Tibial artery (tissue), 4 donors: ENCODE results near the gene ING3.

Experiments used
- DNase-seq, 2 donors: peaks; one replicate each; pipeline ENCODE4 v3.0.0-alpha.2; 2019
- H3K27ac ChIP-seq, 2 donors: fragments of 200-600 bp; sonication (generic) in 1 of 2; 1 replicate in 1 of 2; 2 replicates in 1 of 2; pipeline ENCODE4 v1.5.1; 2018 to 2019; ENCODE audit warnings: mild to moderate bottlenecking in 1 of 2
- H3K27me3 ChIP-seq, 2 donors: fragments of 200-600 bp; sonication (generic) in 1 of 2; one replicate each; pipeline versions ENCODE4 v1.5.1 to v1.6.0; 2016 to 2019
- H3K36me3 ChIP-seq, 3 donors: fragments of 200-600 bp; sonication (generic) in 2 of 3; one replicate each; pipeline ENCODE4 v1.5.1; 2016 to 2019; ENCODE audit warnings: mild to moderate bottlenecking in 2 of 3
- H3K4me1 ChIP-seq, 4 donors: fragments of 200-600 bp; sonication (generic) in 2 of 4; 1 replicate in 3 of 4; 2 replicates in 1 of 4; pipeline ENCODE4 v1.5.1; 2016 to 2019
- H3K4me3 ChIP-seq, 2 donors: fragments of 200-600 bp; sonication (generic) in 1 of 2; 1 replicate in 1 of 2; 2 replicates in 1 of 2; pipeline ENCODE4 v1.5.1; 2018 to 2019; ENCODE audit warnings: mild to moderate bottlenecking in 2 of 2
- H3K9me3 ChIP-seq, 3 donors: fragments of 200-600 bp; sonication (generic) in 1 of 3; one replicate each; pipeline ENCODE4 v1.5.1; 2016 to 2019
- intact Hi-C: fragments of 100-400 bp; cut with DNase I; formaldehyde crosslinking; loops from one replicate; pipeline ENCODE4 v1.15.0; 2023; ENCODE audit warnings: low total_unique reads
- TF ChIP-seq, protein P1 (sequence below), 2 experiments: fragments of 200-600 bp in 1 of 2; fragments of 450-650 bp in 1 of 2; IDR thresholded peaks; one replicate each; pipeline ENCODE4 v1.5.1; 2017 to 2019; ENCODE audit warnings: antibody characterized with exemption in 2 of 2, mild to moderate bottlenecking in 1 of 2, moderate library complexity in 1 of 2

The ING3 gene

DNA sequence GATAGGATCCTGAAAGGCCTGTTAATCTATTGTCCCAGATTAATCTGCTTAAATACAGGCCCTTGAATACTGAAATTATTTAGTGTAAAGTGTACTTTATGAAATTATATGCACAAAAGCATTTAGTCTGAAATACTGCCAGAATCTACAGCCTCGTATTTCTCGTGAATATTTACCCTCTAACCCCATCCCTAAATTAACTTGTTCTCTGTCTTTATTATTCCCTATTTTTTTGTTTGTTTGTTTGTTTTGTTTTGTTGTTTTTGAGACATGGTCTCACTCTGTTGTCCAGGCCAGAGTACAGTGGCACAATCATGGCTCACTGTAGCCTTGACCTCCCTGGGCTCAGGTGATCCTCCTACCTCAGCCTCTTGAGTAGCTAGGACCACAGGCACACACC is 35.3 kb downstream of the ING3 start:
- H3K4me3 ChIP-seq = no peak overlapping the region
- TF ChIP-seq, protein P1, sequence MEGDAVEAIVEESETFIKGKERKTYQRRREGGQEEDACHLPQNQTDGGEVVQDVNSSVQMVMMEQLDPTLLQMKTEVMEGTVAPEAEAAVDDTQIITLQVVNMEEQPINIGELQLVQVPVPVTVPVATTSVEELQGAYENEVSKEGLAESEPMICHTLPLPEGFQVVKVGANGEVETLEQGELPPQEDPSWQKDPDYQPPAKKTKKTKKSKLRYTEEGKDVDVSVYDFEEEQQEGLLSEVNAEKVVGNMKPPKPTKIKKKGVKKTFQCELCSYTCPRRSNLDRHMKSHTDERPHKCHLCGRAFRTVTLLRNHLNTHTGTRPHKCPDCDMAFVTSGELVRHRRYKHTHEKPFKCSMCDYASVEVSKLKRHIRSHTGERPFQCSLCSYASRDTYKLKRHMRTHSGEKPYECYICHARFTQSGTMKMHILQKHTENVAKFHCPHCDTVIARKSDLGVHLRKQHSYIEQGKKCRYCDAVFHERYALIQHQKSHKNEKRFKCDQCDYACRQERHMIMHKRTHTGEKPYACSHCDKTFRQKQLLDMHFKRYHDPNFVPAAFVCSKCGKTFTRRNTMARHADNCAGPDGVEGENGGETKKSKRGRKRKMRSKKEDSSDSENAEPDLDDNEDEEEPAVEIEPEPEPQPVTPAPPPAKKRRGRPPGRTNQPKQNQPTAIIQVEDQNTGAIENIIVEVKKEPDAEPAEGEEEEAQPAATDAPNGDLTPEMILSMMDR (IDR thresholded peaks at IDR 0.05) = no peak
- no peaks in the 10 kb centered on the region for H3K9me3 ChIP-seq
- H3K27ac ChIP-seq = no peak overlapping the region
- intact Hi-C loops = no loop called here
- H3K4me1 ChIP-seq = peaks cover 0 to 3% (median 0%) of the 10 kb centered on the region in 4 donors
- H3K27me3 ChIP-seq = no peaks in the 10 kb centered on the region
- DNase-seq = no peak
- no peaks in the 10 kb centered on the region for H3K36me3 ChIP-seq

DNA sequence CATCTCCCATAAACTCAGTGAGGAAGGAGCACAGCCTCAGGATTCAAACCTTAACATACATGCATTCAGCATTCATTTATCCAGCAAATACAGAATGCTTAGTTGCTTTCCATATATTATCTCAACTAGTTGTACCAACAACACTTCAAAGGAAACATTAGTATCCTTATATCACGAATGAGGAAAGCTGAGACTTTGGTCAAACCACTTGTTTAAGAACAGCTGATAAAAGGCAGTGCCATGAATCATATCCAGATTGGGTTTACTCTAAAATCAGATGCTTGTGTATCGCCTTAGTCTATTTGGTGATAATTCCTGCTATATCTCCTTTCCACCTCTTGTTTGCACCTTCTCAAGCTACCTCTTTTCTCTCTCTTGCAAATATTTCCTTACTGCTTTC is 36.1 kb downstream of the ING3 start:
- peaks cover 0 to 3% (median 0%) of the 10 kb centered on the region in 4 donors for H3K4me1 ChIP-seq
- no peak overlapping the region for H3K4me3 ChIP-seq
- DNase-seq = no peak
- H3K36me3 ChIP-seq = no peaks in the 10 kb centered on the region
- H3K27ac ChIP-seq = peak overlapping the region in 1 of 2 donors; percentile 89
- H3K27me3 ChIP-seq = no peaks in the 10 kb centered on the region
- intact Hi-C loops = no loop called here
- TF ChIP-seq, protein P1 (IDR thresholded peaks at IDR 0.05) = no peak
- no peaks in the 10 kb centered on the region for H3K9me3 ChIP-seq

DNA sequence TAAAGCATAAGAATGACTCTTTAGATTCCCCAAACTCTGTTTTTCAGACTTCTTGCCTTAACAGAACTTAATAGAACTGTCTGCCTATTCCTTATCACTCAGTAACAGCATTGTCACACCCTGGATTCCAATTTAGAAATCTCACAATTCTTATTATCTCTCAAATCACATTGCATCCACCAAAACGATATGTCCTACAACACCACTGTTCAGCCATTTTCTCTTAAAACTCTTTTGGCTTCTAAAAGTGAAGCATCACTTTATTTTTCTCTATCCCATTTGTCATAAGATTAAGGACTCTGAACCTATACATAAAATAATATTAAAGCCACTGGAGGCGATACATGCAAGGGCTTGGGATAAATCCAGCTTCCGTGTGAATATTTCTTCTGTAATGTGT is 36.7 kb downstream of the ING3 start:
- intact Hi-C loops = no loop called here
- H3K27ac ChIP-seq = peak overlapping the region; percentile 87 to 89
- DNase-seq = no peak
- peaks cover 0 to 6% (median 2%) of the 10 kb centered on the region in 4 donors for H3K4me1 ChIP-seq
- no peaks in the 10 kb centered on the region for H3K9me3 ChIP-seq
- H3K27me3 ChIP-seq = no peaks in the 10 kb centered on the region
- TF ChIP-seq, protein P1 (IDR thresholded peaks at IDR 0.05) = no peak
- H3K4me3 ChIP-seq = no peak overlapping the region
- no peaks in the 10 kb centered on the region for H3K36me3 ChIP-seq

DNA sequence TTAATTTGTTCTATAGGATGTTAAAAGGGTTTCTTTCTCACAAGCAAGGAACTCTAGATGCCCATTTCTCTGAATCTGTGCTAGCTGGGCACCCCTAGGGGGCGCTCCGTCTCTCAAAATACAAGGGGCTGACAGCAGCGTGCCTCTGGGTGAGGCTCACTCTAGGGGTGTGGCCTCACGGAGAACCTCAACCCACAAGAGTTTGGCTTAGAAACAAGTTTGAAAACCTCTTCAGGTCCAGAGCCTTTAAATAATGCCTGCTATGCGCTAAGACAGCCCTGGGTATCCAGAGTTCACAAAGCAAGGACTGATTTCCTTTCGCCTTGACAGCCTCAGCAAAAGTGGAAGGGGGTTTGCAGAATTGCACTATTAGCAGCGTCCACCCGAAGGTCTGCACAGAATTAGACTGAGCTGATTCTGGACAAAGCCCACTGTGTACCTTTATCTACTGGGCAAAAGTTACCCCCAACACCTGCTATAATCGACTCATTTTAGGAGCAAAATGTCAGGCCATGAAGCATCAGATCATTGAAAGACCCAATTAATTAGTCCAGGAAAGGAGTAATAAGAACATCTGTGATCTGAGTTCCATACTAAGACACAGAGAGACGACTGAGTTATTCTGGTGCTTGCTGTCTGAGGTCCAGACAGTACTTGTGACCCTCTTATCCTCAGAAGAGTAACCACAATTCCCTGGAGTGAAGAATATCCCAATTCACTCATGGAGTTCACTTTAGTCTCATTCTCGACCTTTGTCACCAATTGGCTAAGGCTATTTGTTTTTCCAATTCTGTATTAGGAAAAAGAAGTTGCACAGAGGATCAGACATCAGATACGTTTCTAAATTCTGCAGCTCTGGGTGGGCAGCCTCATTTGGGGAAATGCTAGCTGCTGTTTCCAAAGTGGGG is 37.4 kb downstream of the ING3 start:
- peak; percentile 95 for DNase-seq
- Histone ChIP-seq H3K27ac (peak overlapping the region; percentile 87 to 89), H3K4me3 (peak overlapping the region; percentile 63), H3K27me3 (no peaks in the 10 kb centered on the region), H3K4me1 (peaks cover 0 to 13% (median 2%) of the 10 kb centered on the region in 4 donors), H3K36me3 (no peaks in the 10 kb centered on the region), H3K9me3 (no peaks in the 10 kb centered on the region)
- TF ChIP-seq, protein P1 (IDR thresholded peaks at IDR 0.05) = peak; percentile 92
- intact Hi-C loops = loop anchor here (2.0 kb wide), 1 partner anchor 93 kb away; no protein-coding TSS in a partner anchor

DNA sequence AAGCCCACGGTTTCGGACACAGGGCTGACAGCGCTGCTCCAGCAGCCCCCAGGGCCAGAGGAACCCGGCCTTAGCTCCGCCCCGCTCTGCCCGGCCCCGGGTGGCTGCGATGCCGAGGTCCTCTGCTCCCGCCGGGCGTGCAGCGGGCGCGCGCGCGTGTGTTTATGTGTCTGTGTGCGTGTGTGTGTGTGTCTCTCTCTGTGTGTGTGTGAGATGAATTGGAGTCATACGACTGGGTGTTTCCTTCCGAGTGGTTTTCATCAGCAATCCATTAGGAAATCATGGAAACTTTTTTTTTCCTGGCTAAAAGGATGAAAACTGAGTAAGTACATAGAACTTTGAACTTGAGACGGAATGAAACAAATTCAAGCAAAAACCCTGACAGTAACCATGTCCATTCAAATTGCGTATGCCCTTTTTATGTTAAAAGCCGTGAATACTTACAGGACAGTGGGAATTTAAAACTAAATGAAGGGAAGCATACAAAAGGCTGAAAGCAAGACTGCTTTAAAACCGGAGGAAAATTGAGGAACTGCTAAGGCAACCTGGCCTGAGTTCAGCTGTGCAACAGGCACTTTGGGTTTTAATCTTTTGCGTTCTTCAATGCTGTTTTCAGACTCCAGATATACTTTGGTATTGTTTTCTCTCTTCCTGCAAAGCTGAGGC is 38.1 kb downstream of the ING3 start, which contains the start of gene CPED1:
CPED1 (plus strand) TSS at position 121 of the 666 bp plus-strand sequence. CDS start 911 bp downstream, outside the sequence.
- intact Hi-C loops = loop anchor here (2.0 kb wide), 1 partner anchor 92 kb away; no protein-coding TSS in a partner anchor
- H3K27ac ChIP-seq = peak within 1 kb of the TSS; percentile 87 to 89
- no peaks in the 10 kb centered on the region for H3K27me3 ChIP-seq
- TF ChIP-seq, protein P1 (IDR thresholded peaks at IDR 0.05) = no peak
- H3K4me3 ChIP-seq = peak within 1 kb of the TSS; percentile 63
- peak; percentile 87 to 92 for DNase-seq
- no peaks in the 10 kb centered on the region for H3K9me3 ChIP-seq
- H3K36me3 ChIP-seq = no peaks in the 10 kb centered on the region
- peaks cover 0 to 20% (median 5%) of the 10 kb centered on the region in 4 donors for H3K4me1 ChIP-seq
